ENCODE results near the gene PLXNA4. TPM values are rescaled to one million over a fixed set of nuclear protein-coding genes. Genes with fewer than 3 reads are reported as not detected.

Gene PLXNA4
- total RNA-seq, 1 experiment from 2014 or later = 0.81 TPM

DNA sequence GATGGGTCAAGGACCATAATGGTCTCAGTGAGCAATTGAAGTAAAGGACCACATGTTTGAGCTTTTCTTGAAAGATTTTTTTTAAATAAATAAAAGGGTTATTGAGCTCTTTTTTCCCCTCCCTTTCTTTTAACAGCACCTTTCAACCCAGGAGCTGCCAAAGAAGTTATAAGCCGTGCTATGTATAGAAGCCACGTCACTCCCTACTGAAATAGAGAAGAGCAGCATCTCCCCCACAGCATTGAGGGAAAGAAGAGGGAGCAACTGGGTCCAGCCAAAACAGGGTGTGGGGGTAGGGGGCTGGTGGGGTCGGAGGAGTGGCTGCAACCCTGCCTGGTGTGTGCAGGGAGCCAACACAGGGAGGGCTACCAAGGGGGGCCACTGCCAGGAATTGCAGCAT lies 227.2 kb downstream of the PLXNA4 start:
- Mint-ChIP-seq H3K27ac (no peak overlapping the region), H3K4me1 (peaks cover 21% of the 10 kb centered on the region), H3K9me3 (peaks cover 5% of the 10 kb centered on the region), H3K36me3 (no peaks in the 10 kb centered on the region), H3K27me3 (ENCODE audit: low read depth) (no peaks in the 10 kb centered on the region; the same call in 1 of the 2 replicates), H3K4me3 (no peak overlapping the region)
- ChIA-PET CTCF (interaction anchor here (1.9 kb wide), 1 partner anchor 31 kb away, joined by 7 read pairs; no protein-coding TSS in a partner anchor), POLR2A (no interaction called here)
- TF ChIP-seq, protein P1, sequence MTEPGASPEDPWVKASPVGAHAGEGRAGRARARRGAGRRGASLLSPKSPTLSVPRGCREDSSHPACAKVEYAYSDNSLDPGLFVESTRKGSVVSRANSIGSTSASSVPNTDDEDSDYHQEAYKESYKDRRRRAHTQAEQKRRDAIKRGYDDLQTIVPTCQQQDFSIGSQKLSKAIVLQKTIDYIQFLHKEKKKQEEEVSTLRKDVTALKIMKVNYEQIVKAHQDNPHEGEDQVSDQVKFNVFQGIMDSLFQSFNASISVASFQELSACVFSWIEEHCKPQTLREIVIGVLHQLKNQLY (CRISPR knock-in tag; IDR thresholded peaks at IDR 0.05) = no peak
- ATAC-seq (no peak), DNase-seq (ENCODE audit: low spot score) (no peak)

DNA sequence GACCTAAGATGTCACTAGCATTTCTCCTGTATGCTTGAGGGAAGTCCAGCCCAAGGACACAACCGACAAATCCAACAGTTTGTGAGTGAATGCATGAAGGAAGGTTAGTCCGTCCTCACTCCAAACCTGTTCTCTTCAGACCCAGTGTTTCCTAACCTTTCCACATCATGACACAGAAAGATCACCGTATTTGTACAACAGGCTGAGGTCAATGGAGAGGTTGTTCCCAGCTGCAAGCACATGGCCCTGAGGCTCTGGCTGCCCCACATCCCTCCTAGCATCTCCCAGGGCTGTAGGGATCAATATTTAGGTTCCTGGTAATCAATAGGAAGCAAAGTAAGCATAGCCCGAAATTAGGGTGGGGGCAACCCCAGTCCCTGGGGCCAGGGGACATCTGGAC lies 227.9 kb downstream of the PLXNA4 start:
- ATAC-seq (no peak), DNase-seq (ENCODE audit: low spot score) (no peak)
- Mint-ChIP-seq H3K27ac (no peak overlapping the region), H3K36me3 (no peaks in the 10 kb centered on the region), H3K4me3 (no peak overlapping the region), H3K4me1 (peaks cover 21% of the 10 kb centered on the region), H3K9me3 (peaks cover 5% of the 10 kb centered on the region), H3K27me3 (ENCODE audit: low read depth) (no peaks in the 10 kb centered on the region; the same call in 1 of the 2 replicates)
- no peak for TF ChIP-seq SMAD3 (CRISPR knock-in tag; IDR thresholded peaks at IDR 0.05; ENCODE audit: borderline replicate concordance)
- TF ChIP-seq, protein P2, sequence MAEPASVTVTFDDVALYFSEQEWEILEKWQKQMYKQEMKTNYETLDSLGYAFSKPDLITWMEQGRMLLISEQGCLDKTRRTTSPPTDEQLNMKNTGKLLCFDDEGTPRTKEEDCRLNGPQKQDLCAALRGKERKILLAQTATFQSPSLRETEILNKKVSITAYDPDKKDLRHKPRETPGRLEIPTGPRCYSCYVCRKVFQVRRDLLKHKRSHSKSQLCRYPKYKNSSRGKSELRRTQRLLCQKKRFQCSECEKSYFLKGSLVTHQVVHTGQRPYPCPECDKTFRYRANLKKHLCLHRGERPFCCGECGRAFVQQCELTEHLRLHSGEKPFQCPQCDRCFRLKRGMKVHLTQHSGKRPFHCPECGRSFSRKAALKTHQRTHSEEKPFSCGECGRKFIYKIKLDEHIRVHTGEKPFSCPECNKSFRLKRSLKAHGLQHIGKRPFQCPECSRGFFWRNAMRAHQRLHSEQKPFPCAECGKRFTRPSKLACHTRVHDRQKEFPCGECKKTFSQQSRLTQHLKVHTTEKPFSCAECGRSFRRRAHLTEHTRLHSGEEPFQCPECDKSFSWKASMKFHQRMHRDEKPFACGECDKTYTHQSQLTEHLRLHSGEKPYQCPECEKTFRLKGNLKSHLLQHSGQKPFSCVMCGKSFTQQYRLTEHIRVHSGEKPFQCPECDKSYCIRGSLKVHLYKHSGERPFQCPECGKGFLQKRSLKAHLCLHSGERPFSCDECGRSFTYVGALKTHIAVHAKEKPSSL (CRISPR knock-in tag; conservative IDR thresholded peaks at IDR 0.05) = no peak
- TF ChIP-seq ZNF219 (CRISPR knock-in tag; IDR thresholded peaks at IDR 0.05; ENCODE audit: borderline replicate concordance) = no peak
- TF ChIP-seq KAT7 (CRISPR knock-in tag; IDR thresholded peaks at IDR 0.05; ENCODE audit: borderline replicate concordance) = no peak
- TF ChIP-seq, protein P3, sequence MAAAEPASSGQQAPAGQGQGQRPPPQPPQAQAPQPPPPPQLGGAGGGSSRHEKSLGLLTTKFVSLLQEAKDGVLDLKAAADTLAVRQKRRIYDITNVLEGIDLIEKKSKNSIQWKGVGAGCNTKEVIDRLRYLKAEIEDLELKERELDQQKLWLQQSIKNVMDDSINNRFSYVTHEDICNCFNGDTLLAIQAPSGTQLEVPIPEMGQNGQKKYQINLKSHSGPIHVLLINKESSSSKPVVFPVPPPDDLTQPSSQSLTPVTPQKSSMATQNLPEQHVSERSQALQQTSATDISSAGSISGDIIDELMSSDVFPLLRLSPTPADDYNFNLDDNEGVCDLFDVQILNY (CRISPR knock-in tag; IDR thresholded peaks at IDR 0.05) = no peak
- no peak for TF ChIP-seq ZNF416 (CRISPR knock-in tag; IDR thresholded peaks at IDR 0.05)
- POLR2A ChIA-PET = no interaction called here
- CTCF ChIA-PET = interaction anchor here (1.9 kb wide), 1 partner anchor 30 kb away, joined by 7 read pairs; no protein-coding TSS in a partner anchor

DNA sequence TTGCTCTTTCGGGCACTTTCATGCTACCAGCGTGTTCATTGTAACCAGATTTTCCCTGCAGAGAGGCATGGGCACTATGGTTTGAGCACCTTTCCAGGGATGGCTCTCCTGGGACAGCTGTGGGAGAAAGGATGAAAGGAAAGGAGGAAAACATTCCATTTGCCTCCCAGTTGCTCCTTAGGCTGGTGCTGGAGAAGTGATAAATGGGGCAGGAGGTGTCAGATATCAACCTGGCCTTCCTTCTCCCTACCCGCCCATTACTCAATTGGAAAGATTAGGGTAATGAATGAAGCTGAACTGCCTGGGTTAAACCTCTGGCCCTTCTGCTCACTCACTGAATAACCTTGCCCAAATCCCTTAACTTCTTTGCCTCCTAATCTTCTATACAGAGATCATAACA lies 228.4 kb downstream of the PLXNA4 start:
- ATAC-seq (peak; percentile 75), DNase-seq (ENCODE audit: low spot score) (no peak)
- Mint-ChIP-seq H3K9me3 (peaks cover 5% of the 10 kb centered on the region), H3K4me3 (no peak overlapping the region), H3K36me3 (no peaks in the 10 kb centered on the region), H3K4me1 (peaks cover 21% of the 10 kb centered on the region), H3K27ac (no peak overlapping the region), H3K27me3 (ENCODE audit: low read depth) (no peaks in the 10 kb centered on the region; the same call in 1 of the 2 replicates)
- ChIA-PET CTCF (no interaction called here), POLR2A (no interaction called here)
- TF ChIP-seq, protein P4, sequence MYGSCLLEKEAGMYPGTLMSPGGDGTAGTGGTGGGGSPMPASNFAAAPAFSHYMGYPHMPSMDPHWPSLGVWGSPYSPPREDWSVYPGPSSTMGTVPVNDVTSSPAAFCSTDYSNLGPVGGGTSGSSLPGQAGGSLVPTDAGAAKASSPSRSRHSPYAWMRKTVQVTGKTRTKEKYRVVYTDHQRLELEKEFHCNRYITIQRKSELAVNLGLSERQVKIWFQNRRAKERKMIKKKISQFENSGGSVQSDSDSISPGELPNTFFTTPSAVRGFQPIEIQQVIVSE (CRISPR knock-in tag; IDR thresholded peaks at IDR 0.05; ENCODE audit: borderline replicate concordance) = no peak
- TF ChIP-seq, protein P3 (CRISPR knock-in tag; IDR thresholded peaks at IDR 0.05) = no peak

DNA sequence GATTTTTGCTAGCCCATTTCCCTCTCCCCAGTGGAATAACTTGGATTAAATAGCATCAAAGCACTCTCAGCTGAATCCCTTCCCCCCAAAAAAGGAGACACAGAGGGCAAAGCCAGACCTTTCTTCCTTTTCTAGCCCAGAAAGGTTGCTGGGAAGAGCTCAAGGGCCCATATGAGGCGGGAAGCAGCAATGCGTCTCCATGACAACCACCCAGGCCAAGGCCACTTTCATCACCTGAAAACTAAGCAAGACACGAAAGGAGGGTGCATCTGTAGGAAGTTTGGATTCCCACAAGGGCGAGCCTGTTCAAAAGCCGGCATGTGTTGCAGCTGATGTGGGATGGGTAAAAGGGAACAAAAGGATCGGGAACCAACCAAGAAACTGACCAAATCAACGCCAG lies 229.1 kb downstream of the PLXNA4 start:
- H3K27ac Mint-ChIP-seq = no peak overlapping the region
- peak; percentile 20 for DNase-seq (ENCODE audit: low spot score)
- H3K9me3 Mint-ChIP-seq = peaks cover 5% of the 10 kb centered on the region
- H3K4me1 Mint-ChIP-seq = peaks cover 19% of the 10 kb centered on the region
- no peak; the same call in 1 of the 2 replicates for ATAC-seq
- ChIA-PET CTCF (interaction anchor here (0.9 kb wide), 1 partner anchor 48 kb away, joined by 3 read pairs; no protein-coding TSS in a partner anchor), POLR2A (no interaction called here)
- H3K36me3 Mint-ChIP-seq = no peaks in the 10 kb centered on the region
- no peaks in the 10 kb centered on the region; the same call in 1 of the 2 replicates for H3K27me3 Mint-ChIP-seq (ENCODE audit: low read depth)
- TF ChIP-seq ESRRA (CRISPR knock-in tag; IDR thresholded peaks at IDR 0.05; ENCODE audit: borderline replicate concordance) (no peak), FOXP1 (CRISPR knock-in tag; IDR thresholded peaks at IDR 0.05; ENCODE audit: borderline replicate concordance) (no peak), TCF7 (CRISPR knock-in tag; IDR thresholded peaks at IDR 0.05; ENCODE audit: low read depth) (no peak)
- TF ChIP-seq, protein P1 (CRISPR knock-in tag; IDR thresholded peaks at IDR 0.05) = no peak
- TF ChIP-seq, protein P5, sequence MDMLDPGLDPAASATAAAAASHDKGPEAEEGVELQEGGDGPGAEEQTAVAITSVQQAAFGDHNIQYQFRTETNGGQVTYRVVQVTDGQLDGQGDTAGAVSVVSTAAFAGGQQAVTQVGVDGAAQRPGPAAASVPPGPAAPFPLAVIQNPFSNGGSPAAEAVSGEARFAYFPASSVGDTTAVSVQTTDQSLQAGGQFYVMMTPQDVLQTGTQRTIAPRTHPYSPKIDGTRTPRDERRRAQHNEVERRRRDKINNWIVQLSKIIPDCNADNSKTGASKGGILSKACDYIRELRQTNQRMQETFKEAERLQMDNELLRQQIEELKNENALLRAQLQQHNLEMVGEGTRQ (CRISPR knock-in tag; IDR thresholded peaks at IDR 0.05) = no peak
- TF ChIP-seq, protein P6, sequence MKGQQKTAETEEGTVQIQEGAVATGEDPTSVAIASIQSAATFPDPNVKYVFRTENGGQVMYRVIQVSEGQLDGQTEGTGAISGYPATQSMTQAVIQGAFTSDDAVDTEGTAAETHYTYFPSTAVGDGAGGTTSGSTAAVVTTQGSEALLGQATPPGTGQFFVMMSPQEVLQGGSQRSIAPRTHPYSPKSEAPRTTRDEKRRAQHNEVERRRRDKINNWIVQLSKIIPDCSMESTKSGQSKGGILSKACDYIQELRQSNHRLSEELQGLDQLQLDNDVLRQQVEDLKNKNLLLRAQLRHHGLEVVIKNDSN (CRISPR knock-in tag; IDR thresholded peaks at IDR 0.05) = no peak
- no peak overlapping the region for H3K4me3 Mint-ChIP-seq

Measured in WTC11 (cell line).